GM21526 (cell line): ENCODE measurements around the gene MDH2.
"Not testable (repeated sequence)": the region's sequence is repeated elsewhere in the genome, so short reads cannot be mapped to it uniquely, and the experiment has no call there.

Experiments used
- ATAC-seq: cut with Tn5 transposase; IDR thresholded peaks from one replicate; pipeline ENCODE4 v1.9.1; 2021; ENCODE audit warnings: moderate library complexity; ENCODE audit not compliant: unreplicated experiment, low FRiP score

MDH2 gene

DNA sequence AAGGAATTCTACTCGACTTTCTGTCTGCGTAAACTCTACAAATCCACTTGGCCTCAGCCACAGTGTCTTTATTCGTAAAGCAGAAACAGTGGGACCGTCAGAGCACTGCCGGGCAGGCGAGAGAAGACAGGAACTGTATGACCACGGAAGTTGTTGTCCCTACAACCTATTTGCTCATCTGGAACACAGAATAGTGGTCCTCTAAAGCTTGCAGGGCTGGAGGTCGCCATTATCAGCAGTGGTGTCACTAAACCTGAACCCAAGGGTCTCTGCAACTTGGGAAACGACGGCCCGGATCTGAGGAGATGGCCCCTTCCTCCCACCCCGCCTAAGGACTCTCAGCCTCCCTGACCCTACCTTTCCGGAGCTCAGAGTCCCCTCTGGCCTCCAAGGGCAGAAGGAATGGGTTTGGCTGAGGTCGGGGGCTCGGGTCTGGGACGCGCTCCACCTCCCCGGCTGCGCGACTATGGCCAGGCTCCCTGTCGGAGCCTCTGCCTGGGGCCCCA lies 548 bp upstream of the MDH2 start:
- ATAC-seq, result no peak

DNA sequence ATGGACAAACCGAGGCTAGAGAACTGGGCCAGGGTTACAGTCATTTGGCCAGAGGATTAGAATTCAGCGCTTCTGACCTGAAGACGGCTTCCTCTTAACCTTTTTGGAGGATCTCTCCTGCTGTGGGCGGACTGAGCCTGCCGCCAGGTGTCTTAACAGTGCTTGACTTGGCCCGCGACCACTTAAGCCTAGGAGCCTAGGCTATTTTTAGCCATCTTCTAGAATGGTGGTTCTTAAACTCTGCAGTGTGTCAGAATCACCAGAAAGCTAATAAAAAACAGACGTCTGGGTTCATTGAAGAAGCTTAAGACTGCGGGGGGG lies 722 bp downstream of the MDH2 start:
- peak; percentile 17 for ATAC-seq

DNA sequence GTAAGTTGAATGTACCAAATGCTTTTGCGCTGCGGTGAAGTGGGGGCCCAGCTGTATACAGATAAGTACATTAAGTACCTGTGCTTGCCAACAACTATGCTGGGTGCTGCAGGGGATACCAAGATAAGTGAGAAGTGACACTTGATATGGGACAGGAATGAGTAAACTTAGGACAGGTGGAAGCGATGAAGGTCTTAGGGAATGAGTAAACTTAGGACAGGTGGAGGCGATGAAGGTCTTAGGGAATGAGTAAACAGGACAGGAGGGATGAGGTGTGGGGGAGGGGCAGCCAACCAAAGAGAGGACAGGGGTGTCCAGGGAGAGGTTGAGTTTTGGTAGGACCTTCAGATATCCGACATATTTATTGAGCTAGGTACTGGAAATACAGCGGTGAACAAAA lies 1.4 kb downstream of the MDH2 start:
- ATAC-seq, result no peak

DNA sequence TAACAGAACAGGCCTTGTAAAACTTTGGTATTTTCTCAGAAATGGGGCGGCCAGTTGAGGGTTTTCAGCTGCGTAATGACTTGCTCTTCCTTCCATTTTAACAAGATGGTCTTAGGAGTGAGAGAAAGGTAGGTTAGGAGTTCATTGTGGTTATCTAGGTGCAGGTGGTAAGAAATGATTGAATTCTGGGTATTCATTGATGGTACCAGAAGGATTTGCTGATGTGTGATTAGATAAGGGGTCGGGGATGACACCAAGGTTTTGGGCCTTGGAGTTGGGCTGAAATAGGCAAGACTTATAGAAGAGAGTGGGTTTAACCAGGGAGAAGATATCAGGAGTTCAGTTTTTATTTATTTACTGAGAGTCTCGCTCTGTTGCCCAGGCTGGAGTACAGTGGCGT lies 2.6 kb downstream of the MDH2 start:
- no peak for ATAC-seq

DNA sequence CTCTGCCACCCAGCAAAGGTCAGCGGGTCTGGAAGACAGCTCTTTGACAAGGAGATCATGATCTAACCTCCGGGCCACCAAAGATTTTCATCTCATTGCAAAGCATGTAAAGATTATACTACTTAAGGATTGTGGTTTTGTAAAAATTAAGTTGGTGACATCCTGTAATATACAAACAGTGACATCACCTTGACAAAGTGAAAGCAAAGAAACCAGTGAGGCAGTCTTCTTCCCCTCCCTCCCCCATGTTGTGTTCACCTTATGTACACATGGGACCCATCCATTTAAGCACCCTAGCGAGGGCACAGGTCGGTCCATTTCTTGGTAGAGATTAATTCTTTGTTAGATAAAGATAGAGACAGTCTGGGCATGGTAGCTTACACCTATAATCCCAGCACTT lies 3.9 kb downstream of the MDH2 start:
- ATAC-seq, result no peak

DNA sequence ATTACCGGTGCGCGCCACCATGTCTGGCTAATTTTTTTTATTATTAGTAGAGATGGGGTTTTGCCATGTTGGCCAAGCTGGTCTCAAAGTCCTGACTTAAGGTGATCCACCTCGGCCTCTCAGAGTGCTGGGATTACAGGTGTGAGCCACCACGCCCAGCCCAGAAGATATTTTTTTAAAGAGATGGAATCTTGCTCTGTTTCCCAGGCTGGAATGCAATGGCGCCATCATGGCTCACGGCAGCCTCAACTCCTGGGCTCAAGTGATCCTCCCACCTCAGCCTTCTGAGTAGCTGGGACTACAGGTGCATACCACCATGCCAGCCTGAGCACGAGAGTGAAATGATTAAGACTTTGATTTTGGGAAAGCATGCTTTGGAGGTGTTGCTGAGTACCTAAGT lies 4.8 kb downstream of the MDH2 start:
- not testable (repeated sequence) for ATAC-seq

DNA sequence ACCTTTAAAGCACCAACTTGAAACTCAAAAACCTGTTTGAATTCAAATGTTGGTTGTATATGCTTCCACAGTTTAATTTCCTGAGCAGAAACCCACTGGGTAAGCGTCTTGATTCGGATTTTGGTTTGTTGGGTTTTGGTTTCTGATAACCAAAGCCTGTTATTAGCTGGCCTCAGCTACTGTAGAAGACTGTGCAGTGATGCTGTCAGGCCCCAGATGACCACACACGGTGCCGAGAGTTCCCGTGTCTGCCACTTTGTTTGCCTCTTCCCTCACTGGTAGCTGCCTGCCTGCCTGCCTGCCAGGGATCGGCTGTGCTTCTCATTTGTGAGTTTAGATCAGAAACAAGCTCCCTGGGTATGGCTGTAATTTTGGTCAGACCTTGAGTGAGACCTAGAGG lies 5.6 kb downstream of the MDH2 start:
- no peak for ATAC-seq

DNA sequence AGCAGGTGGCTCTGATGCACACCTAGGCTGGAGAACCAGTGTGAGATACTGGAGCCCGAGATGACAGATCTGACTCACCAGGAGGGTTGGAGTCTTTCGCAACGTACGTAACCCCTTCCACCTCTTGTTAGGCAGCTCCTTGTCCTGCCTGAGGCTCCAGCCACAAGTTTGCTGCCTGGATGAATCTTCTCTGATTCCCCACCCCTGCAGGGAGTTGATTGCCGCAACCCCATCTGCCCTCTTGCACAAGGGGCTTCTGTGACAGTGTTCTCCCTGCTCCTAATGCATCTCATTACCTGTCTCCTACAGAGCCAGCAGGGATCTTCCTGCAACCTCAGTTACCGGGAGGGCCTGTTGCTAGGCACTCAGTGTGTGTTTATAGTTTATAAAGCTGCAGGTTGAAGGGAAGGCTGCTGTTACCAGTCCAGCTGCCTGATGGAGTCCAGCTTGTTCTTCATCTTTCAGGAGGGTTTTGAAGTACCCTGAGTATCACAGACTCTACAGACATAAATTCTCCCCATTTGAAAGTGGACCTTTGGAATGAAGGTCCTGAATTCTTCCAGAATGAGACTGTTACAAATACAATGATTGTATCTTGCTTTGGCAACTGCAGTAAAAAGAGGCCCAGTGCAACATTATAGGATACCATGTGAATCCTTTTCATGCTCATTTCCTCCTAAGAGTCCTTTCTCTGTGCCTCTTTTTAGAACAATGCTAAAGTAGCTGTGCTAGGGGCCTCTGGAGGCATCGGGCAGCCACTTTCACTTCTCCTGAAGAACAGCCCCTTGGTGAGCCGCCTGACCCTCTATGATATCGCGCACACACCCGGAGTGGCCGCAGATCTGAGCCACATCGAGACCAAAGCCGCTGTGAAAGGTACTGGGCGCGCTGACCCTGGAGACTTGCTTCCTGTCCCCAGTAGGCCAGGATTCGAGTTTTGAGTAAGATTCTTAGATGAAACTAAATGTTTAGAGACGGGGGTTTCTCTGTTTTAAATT lies 6.5 kb downstream of the MDH2 start:
- no peak for ATAC-seq

DNA sequence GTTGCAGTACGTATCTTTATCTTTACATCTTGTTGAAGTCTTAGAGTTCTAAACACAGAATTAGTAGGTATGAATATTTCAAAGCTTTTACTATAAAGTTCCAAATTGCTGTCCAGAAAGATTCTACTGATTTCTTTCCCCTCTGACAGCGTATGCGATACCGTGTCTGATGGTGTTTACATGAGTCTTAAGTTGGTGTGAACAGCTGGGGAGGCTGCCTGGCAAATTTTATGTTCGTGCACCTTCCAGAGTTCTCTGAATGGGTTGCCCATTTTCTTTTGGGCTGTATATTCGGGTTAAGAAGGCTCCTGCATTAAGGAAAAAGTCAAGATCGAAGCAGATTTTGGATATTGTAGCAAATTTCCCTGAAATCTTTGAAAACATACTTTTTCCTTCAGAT lies 8.3 kb downstream of the MDH2 start:
- ATAC-seq, result no peak

DNA sequence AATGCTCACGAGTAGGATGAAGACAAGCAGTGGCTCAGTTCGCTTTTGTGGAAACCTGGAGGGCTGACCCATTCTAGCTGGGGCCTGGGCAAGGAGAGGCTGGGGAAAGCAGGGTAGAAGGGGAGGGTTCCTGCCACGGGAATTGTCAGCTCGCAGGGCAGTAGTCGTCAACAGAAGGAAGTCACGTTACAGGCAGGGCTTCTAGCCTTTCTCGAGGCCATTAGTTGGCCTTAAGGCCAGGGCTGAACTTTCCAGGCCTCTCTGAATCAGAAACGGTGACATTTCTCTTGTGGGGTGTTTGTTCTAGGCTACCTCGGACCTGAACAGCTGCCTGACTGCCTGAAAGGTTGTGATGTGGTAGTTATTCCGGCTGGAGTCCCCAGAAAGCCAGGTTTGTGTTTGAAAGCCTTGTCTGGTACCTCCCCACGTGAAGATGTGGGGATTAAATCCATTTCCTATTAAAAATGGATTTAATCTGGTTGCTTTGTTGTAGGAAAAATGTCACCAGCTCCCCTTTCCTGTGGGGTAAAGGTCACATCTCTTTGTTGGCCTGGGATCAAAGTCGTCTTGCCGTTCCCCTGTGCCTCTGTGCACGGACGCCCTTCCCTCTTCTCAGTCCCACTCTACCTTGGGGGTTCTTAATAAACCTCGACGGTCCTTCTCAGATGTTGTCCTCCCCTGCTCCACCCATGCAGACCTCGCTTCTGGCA lies 9.4 kb downstream of the MDH2 start:
- no peak for ATAC-seq

DNA sequence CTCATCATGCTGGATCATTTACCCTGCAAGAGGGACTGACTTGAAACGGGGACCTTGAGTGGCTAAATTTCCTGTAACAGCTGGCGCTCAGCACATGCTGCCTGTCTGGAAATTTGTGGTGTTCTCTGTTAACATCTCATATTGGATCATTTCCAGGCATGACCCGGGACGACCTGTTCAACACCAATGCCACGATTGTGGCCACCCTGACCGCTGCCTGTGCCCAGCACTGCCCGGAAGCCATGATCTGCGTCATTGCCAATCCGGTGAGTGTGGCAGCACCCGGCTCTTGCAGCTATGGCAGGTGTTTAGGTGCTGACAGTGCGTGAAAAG lies 9.9 kb downstream of the MDH2 start:
- ATAC-seq, result no peak

DNA sequence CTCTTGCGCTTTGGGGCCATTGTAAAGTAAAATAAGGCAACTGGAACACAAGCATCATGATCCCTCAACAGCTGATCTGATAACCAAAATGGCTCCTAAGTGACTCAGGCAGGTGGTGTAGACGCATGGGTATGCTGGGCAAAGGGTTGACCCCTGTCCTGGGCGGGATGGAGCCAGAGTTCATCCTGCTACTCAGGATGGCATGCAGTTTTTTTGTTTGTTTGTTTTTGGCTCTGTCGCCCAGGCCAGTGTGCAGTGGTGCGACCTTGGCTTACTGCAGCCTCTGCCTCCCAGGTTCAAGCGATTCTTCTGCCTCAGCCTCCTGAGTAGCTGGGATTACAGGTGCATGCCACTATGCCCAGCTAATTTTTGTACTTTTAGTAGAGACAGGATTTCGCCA lies 10.8 kb downstream of the MDH2 start:
- ATAC-seq, result not testable (repeated sequence)

DNA sequence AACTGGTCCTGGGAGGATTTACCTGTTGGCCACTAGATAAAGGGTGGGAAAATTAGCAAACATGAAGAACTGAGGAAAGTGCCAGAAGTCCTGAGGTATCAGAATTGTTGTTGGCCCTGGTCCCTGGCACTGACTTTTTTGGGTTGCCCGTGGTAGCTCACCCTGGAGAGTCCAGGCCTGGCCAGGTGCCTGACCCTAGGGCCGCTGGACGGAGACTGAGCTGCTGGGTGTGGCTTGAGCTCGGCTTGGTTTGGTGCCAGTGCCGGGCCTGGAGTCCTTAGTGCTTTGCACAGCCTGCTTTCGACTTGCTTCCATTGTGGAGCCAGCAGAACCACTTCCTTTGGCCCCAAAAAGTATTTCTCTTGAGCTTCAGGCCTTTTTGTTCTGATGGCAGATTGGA lies 12.9 kb downstream of the MDH2 start:
- no peak for ATAC-seq

DNA sequence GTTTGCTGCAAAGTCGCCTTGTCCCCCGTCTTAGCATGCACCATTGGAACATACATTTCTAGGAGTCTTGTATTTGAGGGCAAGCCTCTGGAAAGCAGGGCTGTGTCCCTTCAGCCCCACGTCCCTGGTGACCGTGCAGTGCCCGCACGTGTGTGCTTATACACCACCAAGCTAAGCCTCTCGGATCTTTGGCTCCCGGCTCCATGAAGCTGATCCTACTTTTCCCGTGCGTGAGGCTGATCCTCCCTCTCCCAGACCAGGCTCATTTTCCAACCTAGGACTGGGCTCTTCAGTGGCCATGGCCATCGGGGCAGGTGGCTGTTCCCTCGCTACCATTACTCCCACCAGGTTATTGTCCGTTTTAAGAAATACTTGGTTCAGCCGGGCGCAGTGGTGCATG lies 14.3 kb downstream of the MDH2 start:
- ATAC-seq, result no peak

DNA sequence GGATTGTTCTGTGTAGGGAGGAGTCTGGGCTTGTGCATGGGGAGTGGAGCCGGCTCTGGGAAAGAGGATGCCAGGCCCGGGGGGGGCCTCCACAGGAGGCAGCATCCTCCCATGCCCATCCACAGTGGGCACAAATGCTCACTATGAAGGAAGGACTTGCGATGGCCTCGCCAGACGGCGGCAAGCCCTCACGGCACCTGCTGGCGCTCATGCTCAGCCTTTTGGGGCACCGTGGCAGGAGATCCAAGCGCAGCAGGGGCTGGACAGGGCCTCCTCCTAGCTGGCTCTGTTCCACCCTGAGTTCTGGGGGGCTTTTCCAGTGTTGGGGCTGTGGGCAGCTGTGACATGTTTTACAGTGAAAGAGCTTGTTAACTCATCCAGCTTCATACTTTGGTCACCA lies 15.2 kb downstream of the MDH2 start:
- no peak for ATAC-seq

DNA sequence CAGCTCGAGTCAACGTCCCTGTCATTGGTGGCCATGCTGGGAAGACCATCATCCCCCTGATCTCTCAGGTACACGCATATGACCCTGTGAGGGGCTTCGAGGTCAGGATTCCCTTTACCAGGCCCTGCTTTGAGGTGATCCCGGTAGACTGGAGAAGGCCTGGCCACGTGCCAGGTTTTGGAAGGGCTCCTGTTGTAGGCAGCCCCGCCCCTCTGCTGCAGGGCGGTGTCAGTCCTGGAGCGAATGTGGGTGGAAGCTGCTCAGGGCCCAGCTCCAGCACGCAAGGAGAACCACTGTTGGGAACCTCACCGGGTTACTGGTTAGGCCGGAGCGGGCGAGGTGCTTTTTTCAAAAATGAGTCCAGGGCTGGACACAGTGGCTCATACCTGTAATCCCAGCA lies 15.6 kb downstream of the MDH2 start:
- ATAC-seq, result no peak

DNA sequence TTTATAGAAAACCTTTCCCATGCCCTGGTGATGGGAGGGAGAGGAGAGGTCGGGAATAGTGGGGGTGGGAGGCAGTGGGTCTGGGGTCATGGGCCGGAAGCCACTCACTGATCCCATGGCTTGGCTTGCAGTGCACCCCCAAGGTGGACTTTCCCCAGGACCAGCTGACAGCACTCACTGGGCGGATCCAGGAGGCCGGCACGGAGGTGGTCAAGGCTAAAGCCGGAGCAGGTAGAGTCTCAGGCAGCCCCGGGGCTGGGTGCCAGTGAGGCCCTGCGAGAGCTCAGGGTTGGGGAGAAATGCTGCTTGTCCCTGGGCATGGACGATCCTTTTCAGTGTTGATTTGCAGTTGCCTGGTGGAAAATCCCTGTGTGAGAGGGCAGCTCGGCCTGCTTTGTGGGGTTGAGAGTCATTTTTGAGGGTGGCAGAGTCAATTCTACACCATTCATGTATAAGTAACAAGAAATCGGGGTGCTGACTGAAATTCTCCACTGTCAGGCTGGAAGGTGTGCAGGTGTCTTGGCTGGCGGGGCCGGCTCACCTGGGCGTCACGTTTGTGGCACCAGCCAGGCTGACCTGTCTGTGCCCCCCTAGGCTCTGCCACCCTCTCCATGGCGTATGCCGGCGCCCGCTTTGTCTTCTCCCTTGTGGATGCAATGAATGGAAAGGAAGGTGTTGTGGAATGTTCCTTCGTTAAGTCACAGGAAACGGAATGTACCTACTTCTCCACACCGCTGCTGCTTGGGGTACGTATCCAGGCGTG lies 16.5 kb downstream of the MDH2 start:
- ATAC-seq, result no peak

DNA sequence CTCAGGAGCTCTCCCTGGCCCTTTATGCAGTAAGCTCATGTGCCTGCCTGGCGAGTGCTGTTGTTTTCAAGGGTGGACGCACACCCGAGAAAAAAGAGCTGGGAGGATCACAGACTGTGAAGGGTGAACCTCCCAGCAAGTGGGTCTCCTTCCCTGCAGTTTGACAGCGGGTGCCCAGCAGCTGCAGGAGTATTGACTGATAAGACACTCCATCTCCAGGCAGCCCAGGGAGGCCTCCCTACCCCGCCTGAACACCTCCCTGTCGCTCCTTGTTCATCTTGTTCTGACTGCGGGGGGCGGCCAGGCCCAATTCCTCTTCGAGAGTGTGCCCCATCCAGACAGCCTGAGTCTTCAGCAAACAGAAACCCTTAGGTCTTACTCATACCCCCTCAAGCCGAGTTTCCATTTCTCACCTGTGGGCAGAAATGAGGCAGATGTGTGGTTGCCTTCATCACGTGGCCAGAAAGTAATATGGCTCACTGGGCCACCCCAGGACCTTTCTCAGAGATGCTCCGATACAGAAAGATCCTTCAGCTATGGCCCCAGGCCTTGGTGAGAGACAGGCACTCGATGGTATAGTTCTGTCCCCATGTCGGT lies 17.2 kb downstream of the MDH2 start:
- ATAC-seq, result no peak

DNA sequence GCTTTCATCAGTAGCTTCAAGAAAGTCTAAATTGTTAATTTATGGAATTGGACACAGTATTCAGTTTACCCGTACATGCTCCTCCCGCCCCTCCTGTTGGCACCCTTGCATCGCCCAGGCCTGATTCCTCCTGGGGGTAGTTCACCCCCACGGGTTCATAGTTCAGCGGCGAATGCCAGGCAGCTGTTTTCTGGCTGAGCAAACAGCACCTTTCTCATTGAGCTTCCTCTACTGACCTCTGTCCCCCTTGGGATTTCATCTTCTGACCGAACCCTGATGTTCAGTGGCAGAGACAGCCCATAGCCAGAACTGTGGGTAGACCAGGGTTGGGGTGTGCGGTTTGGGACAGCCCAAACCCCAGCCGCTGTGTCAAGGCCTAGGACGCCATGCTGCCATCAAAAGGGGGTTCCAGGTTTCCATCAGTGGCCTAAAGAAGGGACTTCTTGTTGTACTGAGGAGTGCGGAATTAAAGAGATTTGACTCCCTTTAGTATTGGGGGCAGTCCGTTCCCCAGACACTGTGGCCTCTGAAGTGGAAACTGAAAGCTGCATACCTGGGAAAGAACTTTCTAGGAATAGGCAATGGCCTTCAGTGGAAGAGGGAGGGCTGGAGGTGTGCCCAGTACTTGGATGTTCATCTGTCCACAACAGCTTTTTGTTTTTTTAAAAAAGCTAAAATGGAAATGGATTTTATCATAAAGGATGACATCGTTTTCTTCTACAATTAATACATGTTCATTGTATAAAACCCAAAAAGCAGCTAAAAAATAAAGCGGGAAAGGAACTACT lies 19.0 kb downstream of the MDH2 start:
- no peak for ATAC-seq

DNA sequence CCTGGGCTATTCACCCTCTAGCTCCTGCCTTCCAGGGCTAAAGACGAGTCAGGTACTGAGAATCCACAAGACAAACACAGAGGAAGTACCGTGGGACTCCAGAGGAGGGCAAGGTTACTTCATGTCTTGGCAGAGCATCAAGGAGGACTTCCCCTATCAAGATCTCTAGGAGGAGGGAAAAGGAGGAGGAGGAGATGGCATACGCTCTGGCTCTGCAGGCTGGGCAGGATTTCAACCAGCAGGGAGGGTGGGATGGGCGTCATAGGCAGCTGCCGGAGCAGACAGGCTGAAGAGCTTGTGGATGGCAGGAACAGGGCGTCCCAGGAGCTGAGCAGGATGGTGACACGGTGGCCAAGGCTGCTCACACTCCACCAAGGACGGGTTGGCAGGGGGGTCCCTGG lies 21.3 kb downstream of the MDH2 start:
- no peak for ATAC-seq
